ENCODE measurements around the gene CTPS2. TPM values are rescaled to one million over a fixed set of nuclear protein-coding genes. Genes with fewer than 3 reads are reported as not detected.

CTPS2 gene
- total RNA-seq, 6 experiments from 2014 or later, result 5.1 to 7.3 (median 6.5) TPM

DNA sequence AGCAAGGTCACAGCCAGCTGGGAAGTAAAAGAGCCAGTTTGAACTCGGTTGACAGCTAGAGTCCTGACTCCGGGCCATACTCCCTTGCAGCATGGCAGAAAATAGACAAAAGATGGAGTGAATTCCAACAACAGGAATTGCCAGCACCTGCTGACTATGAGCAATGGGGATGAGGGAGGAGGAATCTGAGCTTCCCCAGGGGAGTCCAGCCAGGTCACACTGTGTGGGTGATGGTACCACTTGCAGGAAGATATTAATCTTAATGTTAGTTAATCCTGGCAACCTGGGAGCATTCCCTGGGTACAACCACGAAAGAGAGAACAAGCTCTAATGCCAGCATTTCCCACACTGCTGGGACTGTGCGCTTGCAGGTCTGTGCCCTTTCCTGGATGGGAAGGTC lies 110.6 kb downstream of the CTPS2 start:
- no peaks in the 10 kb centered on the region for H3K9me3 Mint-ChIP-seq
- no peak overlapping the region for H3K4me3 Mint-ChIP-seq
- H3K27me3 Mint-ChIP-seq (ENCODE audit: insufficient read depth), result no peaks in the 10 kb centered on the region; the same call in 1 of the 2 replicates
- no peaks in the 10 kb centered on the region for H3K36me3 Mint-ChIP-seq (ENCODE audit: low read depth)
- TF ChIP-seq, protein P1, sequence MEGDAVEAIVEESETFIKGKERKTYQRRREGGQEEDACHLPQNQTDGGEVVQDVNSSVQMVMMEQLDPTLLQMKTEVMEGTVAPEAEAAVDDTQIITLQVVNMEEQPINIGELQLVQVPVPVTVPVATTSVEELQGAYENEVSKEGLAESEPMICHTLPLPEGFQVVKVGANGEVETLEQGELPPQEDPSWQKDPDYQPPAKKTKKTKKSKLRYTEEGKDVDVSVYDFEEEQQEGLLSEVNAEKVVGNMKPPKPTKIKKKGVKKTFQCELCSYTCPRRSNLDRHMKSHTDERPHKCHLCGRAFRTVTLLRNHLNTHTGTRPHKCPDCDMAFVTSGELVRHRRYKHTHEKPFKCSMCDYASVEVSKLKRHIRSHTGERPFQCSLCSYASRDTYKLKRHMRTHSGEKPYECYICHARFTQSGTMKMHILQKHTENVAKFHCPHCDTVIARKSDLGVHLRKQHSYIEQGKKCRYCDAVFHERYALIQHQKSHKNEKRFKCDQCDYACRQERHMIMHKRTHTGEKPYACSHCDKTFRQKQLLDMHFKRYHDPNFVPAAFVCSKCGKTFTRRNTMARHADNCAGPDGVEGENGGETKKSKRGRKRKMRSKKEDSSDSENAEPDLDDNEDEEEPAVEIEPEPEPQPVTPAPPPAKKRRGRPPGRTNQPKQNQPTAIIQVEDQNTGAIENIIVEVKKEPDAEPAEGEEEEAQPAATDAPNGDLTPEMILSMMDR (IDR thresholded peaks at IDR 0.05), result no peak
- DNase-seq, result no peak
- no peak overlapping the region for H3K27ac Mint-ChIP-seq
- H3K4me1 Mint-ChIP-seq (ENCODE audit: low read depth), result peaks cover 19% of the 10 kb centered on the region

DNA sequence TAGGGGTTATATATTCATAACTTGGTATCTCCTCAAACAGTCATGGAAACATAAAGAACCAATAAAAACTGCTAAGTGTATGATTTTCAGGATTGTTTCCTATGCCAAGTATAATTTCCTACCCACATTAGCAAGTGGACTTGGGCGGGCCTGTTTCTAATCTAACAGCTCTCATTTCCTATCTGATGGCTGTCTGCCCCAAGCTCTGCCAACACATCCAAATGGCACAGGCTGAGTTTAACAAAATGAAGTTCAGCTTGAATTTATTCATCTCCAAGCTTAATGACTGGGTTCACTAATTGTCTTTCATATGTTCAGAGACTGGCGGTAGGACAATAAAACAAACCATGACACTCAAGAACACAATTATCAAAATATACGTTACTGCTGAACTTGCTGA lies 118.0 kb downstream of the CTPS2 start:
- TF ChIP-seq, protein P1 (IDR thresholded peaks at IDR 0.05), result no peak

DNA sequence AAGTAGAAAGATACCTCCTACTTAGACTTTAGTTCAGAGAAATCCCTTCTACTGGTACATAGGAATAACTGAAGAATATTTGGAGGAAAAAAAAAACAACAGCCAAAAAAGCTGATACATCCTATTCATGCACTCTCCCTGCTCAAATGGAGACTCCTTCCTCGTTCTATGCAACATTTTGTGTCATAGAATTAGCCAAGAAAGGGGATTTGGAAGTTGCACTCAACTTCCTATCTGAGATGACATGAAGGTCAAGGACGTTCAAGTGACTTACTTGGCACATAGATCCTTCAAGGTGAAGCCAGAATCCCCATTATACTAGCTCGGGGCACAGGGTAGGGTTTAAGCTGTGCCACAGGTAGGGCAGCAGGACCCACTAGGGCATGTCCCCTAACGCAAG lies 118.7 kb downstream of the CTPS2 start:
- TF ChIP-seq, protein P1 (IDR thresholded peaks at IDR 0.05), result no peak
- Mint-ChIP-seq H3K4me1 (ENCODE audit: low read depth) (peaks cover 11% of the 10 kb centered on the region), H3K9me3 (no peaks in the 10 kb centered on the region), H3K36me3 (ENCODE audit: low read depth) (0 out of 2 replicates have a peak, but pooled peaks cover 8% of the 10 kb centered on the region), H3K27me3 (ENCODE audit: insufficient read depth) (no peaks in the 10 kb centered on the region), H3K4me3 (no peak overlapping the region), H3K27ac (no peak overlapping the region)
- no peak for DNase-seq

More for the DNA sequence above, 118.0 kb downstream of the CTPS2 start:
- DNase-seq, result no peak
- Mint-ChIP-seq H3K4me3 (no peak overlapping the region), H3K9me3 (no peaks in the 10 kb centered on the region), H3K4me1 (ENCODE audit: low read depth) (peaks cover 4% of the 10 kb centered on the region), H3K27ac (no peak overlapping the region), H3K27me3 (ENCODE audit: insufficient read depth) (no peaks in the 10 kb centered on the region), H3K36me3 (ENCODE audit: low read depth) (0 out of 2 replicates have a peak, but pooled peaks cover 8% of the 10 kb centered on the region)

DNA sequence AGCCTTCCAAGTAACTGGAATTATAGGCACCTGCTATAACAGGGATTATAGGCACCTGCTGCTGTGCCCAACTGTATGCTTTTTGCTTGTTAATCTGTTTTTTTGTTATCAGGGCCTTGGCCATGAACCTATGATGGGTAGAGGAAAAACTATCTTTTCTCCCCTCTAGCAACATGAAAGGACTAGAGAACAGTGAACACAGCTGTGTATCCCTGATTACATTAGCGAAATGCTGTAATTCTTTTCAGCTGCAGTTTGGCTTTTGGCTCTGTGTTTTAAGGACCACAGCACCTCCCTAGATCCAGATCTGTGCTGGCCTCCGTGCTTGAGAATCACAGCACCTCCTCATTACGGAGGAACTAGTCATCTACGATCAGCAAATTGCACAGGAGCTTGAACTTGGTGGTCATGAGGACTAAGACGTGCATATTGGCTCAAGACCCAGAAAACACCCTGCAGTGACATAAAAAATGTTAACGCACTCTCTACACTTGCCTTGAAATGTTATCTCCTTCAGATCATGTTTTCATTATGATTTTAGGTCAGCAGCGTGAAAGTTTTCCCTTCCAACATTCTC lies 120.2 kb downstream of the CTPS2 start:
- Mint-ChIP-seq H3K4me3 (no peak overlapping the region), H3K4me1 (ENCODE audit: low read depth) (peaks cover 20% of the 10 kb centered on the region), H3K27ac (no peak overlapping the region), H3K9me3 (no peaks in the 10 kb centered on the region), H3K36me3 (ENCODE audit: low read depth) (0 out of 2 replicates have a peak, but pooled peaks cover 11% of the 10 kb centered on the region), H3K27me3 (ENCODE audit: insufficient read depth) (no peaks in the 10 kb centered on the region)
- DNase-seq, result no peak
- TF ChIP-seq, protein P1 (IDR thresholded peaks at IDR 0.05), result no peak

DNA sequence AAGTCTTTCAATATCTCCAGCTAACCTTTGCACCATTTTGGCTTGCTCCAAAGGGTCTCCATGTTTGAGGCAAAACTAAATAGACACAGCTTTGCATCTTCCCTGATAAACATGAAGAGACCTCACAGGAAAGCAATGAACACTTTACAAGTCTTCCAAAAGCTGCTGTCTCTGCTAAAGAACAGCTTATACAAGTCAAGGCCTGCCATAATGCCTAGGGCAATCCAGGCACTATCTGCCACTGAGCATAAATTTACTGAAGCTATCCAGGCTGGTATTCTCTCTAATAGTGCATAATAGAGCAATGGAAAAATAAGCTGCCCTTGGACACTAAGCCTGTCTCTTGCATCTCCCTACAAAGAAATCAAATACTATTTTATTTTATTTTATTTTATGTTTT lies 122.6 kb downstream of the CTPS2 start:
- H3K9me3 Mint-ChIP-seq, result no peaks in the 10 kb centered on the region
- TF ChIP-seq, protein P1 (IDR thresholded peaks at IDR 0.05), result no peak
- no peak for DNase-seq
- no peaks in the 10 kb centered on the region for H3K27me3 Mint-ChIP-seq (ENCODE audit: insufficient read depth)
- H3K4me1 Mint-ChIP-seq (ENCODE audit: low read depth), result peaks cover 32% of the 10 kb centered on the region
- peaks cover 11% of the 10 kb centered on the region; the same call in 1 of the 2 replicates for H3K36me3 Mint-ChIP-seq (ENCODE audit: low read depth)
- no peak overlapping the region for H3K27ac Mint-ChIP-seq
- no peak overlapping the region for H3K4me3 Mint-ChIP-seq

Data from HFFc6 (cell line).